GM12878 (cell line): ENCODE results near the gene AP3B1. TPM values are rescaled to one million over a fixed set of nuclear protein-coding genes. Genes with fewer than 3 reads are reported as not detected.

ENCODE experiments used
- ATAC-seq: fragments of 200-7000 bp; cut with Tn5 transposase; 3 replicates; pipeline ENCODE4 v1.9.1; 2020; ENCODE audit warnings: mild to moderate bottlenecking, moderate library complexity
- BruUV-seq: library from RNA; stranded (reverse); fragments of 400-500 nt; replicated peaks from 2 replicates; lab custom pipeline; 2021; lab: Mats Ljungman, UMichigan
- CTCF ChIA-PET: fragments of 300-600 bp; sonication (Branson Sonifier 250); formaldehyde crosslinking; extraction: SDS; loops from one replicate; lab custom pipeline; 2021; ENCODE audit warnings: inconsistent platforms; lab: Yijun Ruan, JAX
- POLR2A ChIA-PET: fragments of 350-600 bp; formaldehyde crosslinking; extraction: SDS; loops from one replicate; lab custom pipeline; 2021; ENCODE audit warnings: inconsistent platforms; lab: Charles Lee
- RAD21 ChIA-PET: fragments of 300-600 bp; sonication (Branson Sonifier 250); formaldehyde crosslinking; loops from one replicate; lab custom pipeline; 2023; ENCODE audit warnings: antibody characterized with exemption; ENCODE audit not compliant: unreplicated experiment; lab: Charles Lee
- SMC1A ChIA-PET: fragments of 300-600 bp; sonication (Branson Sonifier 250); formaldehyde crosslinking; loops from one replicate; lab custom pipeline; 2023; ENCODE audit not compliant: unreplicated experiment, uncharacterized antibody; lab: Charles Lee
- DNase-seq: peaks from one replicate; pipeline ENCODE4 v3.0.0-alpha.2; 2011; ENCODE audit warnings: low read depth, low spot score
- FAIRE-seq: peaks from 3 replicates; lab custom pipeline; 2011; peaks lifted over from hg19 to GRCh38; lab: Jason Lieb, UNC
- H2AFZ ChIP-seq: 2 replicates; pipeline ENCODE4 v1.6.0; 2011; ENCODE audit warnings: low read depth, low read length, control low read depth; ENCODE audit not compliant: control insufficient read depth
- H3K27ac ChIP-seq: 2 replicates; pipeline ENCODE4 v1.5.1; 2011; ENCODE audit warnings: control low read depth; ENCODE audit not compliant: control insufficient read depth, insufficient read depth
- H3K27me3 ChIP-seq, 2 experiments: replicated peaks in 1 of 2; 2 replicates each; pipeline versions ENCODE4 v1.6.0 to v1.6.1; 2011; ENCODE audit warnings: low read length in 1 of 2; ENCODE audit not compliant: control insufficient read depth in 2 of 2, insufficient read depth in 2 of 2
- H3K36me3 ChIP-seq, 2 experiments: 2 replicates each; pipeline ENCODE4 v1.5.1; 2011; ENCODE audit warnings: low read length in 1 of 2; ENCODE audit not compliant: control insufficient read depth in 2 of 2, insufficient read depth in 2 of 2
- H3K4me1 ChIP-seq: 2 replicates; pipeline ENCODE4 v1.6.1; 2011; ENCODE audit warnings: mild to moderate bottlenecking, low read length, moderate library complexity, mixed read lengths; ENCODE audit not compliant: control insufficient read depth, insufficient read depth
- H3K4me2 ChIP-seq: 2 replicates; pipeline ENCODE4 v1.6.0; 2011; ENCODE audit warnings: control low read depth; ENCODE audit not compliant: control insufficient read depth, insufficient read depth
- H3K4me3 ChIP-seq: fragments of 200-600 bp; sonication (generic); 2 replicates; pipeline ENCODE4 v1.5.1; 2016
- H3K79me2 ChIP-seq: 2 replicates; pipeline ENCODE4 v1.6.0; 2011; ENCODE audit warnings: low read length; ENCODE audit not compliant: control insufficient read depth, insufficient read depth
- H3K9ac ChIP-seq: 2 replicates; pipeline ENCODE4 v1.8.0; 2011; ENCODE audit warnings: low read length, control low read depth, mixed read lengths; ENCODE audit not compliant: control insufficient read depth, insufficient read depth
- H3K9me3 ChIP-seq: replicated peaks from 3 replicates; pipeline ENCODE4 v1.5.1; 2011; ENCODE audit warnings: mild to moderate bottlenecking, low read length; ENCODE audit not compliant: control insufficient read depth, insufficient read depth
- H4K20me1 ChIP-seq: 2 replicates; pipeline ENCODE4 v1.6.0; 2011; ENCODE audit not compliant: control insufficient read depth, insufficient read depth
- FOXK2 ChIP-seq: fragments of 450-650 bp; IDR thresholded peaks from 2 replicates; pipeline ENCODE4 v1.6.1; 2017; ENCODE audit warnings: mild to moderate bottlenecking, moderate library complexity
- WGBS: methylation state at CpG from one replicate; pipeline ENCODE4 v1.1.6; 2016; ENCODE audit warnings: low lambda C conversion rate; ENCODE audit not compliant: insufficient replicate concordance, insufficient coverage; ENCODE audit errors: missing lambda C conversion rate; 5-methylcytosine and 5-hydroxymethylcytosine counted together
- in situ Hi-C: fragments of 300-500 bp; cut with MboI; formaldehyde crosslinking; loops from 9 replicates; pipeline ENCODE4 v1.14.3; 2018; ENCODE audit warnings: mixed read lengths
- intact Hi-C: fragments of 100-400 bp; cut with micrococcal nuclease; formaldehyde crosslinking; loops from one replicate; pipeline ENCODE4 v1.14.2; 2022; ENCODE audit not compliant: unreplicated experiment
- polyA plus RNA-seq, 11 experiments: library from polyadenylated mRNA; depleted of rRNA in 4 of 11; unstranded in 6 of 11; stranded (reverse) in 5 of 11; fragments of >200 nt; fragmentation: Nextera tagmentation in 4 of 11; fragmentation: Illumina TruSeq in 1 of 11; extraction: Ambion mirVana in 4 of 11; extraction: Trizol in 1 of 11; gene quantifications; 1 replicate in 1 of 11; 2 replicates in 10 of 11; pipeline versions ENCODE4 v1.2.1 to v1.2.3, GENCODE V29; 2011 to 2016; ENCODE audit warnings: inconsistent platforms in 2 of 11, missing spikeins in 2 of 11, low read depth in 1 of 11
- total RNA-seq, 4 experiments: library from RNA; depleted of rRNA in 3 of 4; stranded (reverse); fragments of >200 nt in 3 of 4; fragmentation: Illumina TruSeq in 1 of 4; extraction: Trizol in 1 of 4; gene quantifications; 2 replicates each; pipeline versions ENCODE4 v1.2.1 to v1.2.3, GENCODE V29; 2013 to 2021
- TF ChIP-seq, protein P1 (sequence below): IDR thresholded peaks from 2 replicates; pipeline ENCODE4 v1.6.1; 2012; ENCODE audit warnings: improper control_type of control experiment, low read depth, low read length; ENCODE audit not compliant: insufficient replicate concordance

Gene AP3B1
- total and polyA plus RNA-seq, 10 of the 15 experiments (the other 5 are each of a cell fraction or from before 2014, with no cell fraction given): 30.9 to 70.8 (median 46.0) TPM

DNA sequence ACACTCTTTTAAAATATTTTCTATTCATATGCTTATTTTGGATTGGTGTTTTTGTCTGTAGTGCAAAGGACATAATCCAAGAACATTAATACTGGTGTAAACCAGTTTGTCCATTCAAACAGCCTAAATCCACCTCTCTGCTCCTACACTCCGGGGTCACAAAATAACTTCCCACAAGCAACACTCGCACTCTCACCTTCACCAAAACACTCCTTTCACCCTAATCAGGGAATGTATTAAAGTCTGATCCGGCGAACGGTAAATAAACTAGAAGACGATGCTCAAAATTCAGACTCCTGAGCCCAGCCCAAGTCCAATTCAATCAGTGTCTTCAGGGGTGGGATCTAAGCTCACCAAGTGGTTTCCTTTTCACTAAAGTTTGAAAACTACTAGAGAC is 649 bp downstream of the AP3B1 start:
- H3K4me2 ChIP-seq: peak overlapping the region; percentile 82
- no peaks in the 10 kb centered on the region for H3K27me3 ChIP-seq
- H4K20me1 ChIP-seq: no peaks in the 10 kb centered on the region
- FAIRE-seq: no peak
- POLR2A ChIA-PET: interaction anchor here (0.5 to 3.1 kb wide), 4 partner anchors 60 to 72 kb away, joined by 3 to 17 read pairs (median 8); partner anchors contain the start of gene SCAMP1
- intact Hi-C loops (loop anchor here (1.0 to 2.0 kb wide), 2 partner anchors 66 to 71 kb away; partner anchors contain the start of gene SCAMP1), in situ Hi-C loops (loop anchor here (5.0 kb wide), 1 partner anchor 63 kb away; no protein-coding TSS in a partner anchor)
- peaks cover 50% of the 10 kb centered on the region for H3K79me2 ChIP-seq
- BruUV-seq: TSS peak; percentile 71
- DNase-seq: no peak
- RAD21 ChIA-PET: interaction anchor here (1.0 to 1.3 kb wide), 3 partner anchors 66 to 801 kb away, joined by 3 read pairs; partner anchors contain the start of gene SCAMP1
- SMC1A ChIA-PET: interaction anchor here (0.6 to 2.0 kb wide), 7 partner anchors 9 to 73 kb away, joined by 3 to 12 read pairs (median 3); partner anchors contain the start of gene SCAMP1
- H3K4me1 ChIP-seq: no peaks in the 10 kb centered on the region
- H3K27ac ChIP-seq: peak overlapping the region; percentile 89
- peak overlapping the region; percentile 97 for H3K4me3 ChIP-seq
- peak overlapping the region; percentile 71 for H2AFZ ChIP-seq
- H3K9me3 ChIP-seq: no peaks in the 10 kb centered on the region
- WGBS: 5% methylated on average over 6 of the region's 6 CpGs
- TF ChIP-seq, protein P1, sequence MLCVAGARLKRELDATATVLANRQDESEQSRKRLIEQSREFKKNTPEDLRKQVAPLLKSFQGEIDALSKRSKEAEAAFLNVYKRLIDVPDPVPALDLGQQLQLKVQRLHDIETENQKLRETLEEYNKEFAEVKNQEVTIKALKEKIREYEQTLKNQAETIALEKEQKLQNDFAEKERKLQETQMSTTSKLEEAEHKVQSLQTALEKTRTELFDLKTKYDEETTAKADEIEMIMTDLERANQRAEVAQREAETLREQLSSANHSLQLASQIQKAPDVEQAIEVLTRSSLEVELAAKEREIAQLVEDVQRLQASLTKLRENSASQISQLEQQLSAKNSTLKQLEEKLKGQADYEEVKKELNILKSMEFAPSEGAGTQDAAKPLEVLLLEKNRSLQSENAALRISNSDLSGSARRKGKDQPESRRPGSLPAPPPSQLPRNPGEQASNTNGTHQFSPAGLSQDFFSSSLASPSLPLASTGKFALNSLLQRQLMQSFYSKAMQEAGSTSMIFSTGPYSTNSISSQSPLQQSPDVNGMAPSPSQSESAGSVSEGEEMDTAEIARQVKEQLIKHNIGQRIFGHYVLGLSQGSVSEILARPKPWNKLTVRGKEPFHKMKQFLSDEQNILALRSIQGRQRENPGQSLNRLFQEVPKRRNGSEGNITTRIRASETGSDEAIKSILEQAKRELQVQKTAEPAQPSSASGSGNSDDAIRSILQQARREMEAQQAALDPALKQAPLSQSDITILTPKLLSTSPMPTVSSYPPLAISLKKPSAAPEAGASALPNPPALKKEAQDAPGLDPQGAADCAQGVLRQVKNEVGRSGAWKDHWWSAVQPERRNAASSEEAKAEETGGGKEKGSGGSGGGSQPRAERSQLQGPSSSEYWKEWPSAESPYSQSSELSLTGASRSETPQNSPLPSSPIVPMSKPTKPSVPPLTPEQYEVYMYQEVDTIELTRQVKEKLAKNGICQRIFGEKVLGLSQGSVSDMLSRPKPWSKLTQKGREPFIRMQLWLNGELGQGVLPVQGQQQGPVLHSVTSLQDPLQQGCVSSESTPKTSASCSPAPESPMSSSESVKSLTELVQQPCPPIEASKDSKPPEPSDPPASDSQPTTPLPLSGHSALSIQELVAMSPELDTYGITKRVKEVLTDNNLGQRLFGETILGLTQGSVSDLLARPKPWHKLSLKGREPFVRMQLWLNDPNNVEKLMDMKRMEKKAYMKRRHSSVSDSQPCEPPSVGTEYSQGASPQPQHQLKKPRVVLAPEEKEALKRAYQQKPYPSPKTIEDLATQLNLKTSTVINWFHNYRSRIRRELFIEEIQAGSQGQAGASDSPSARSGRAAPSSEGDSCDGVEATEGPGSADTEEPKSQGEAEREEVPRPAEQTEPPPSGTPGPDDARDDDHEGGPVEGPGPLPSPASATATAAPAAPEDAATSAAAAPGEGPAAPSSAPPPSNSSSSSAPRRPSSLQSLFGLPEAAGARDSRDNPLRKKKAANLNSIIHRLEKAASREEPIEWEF: no peak
- no peak for TF ChIP-seq FOXK2
- no peak; the same call in 1 of the 3 replicates for ATAC-seq
- no peaks in the 10 kb centered on the region for H3K36me3 ChIP-seq
- CTCF ChIA-PET: interaction anchor here (1.1 to 1.6 kb wide), 4 partner anchors 67 to 663 kb away, joined by 3 to 6 read pairs (median 4); no protein-coding TSS in a partner anchor
- peak overlapping the region; percentile 90 for H3K9ac ChIP-seq
